SU-DHL-6 (cell line): Measurements from ENCODE around the gene S100A4.

Experiments used
- CTCF ChIP-seq: fragments of 200-600 bp; sonication (generic); IDR thresholded peaks from one replicate; pipeline ENCODE4 v1.5.1; 2017; ENCODE audit warnings: antibody characterized with exemption, mild to moderate bottlenecking, low read length, moderate library complexity; ENCODE audit not compliant: insufficient read depth, poor library complexity, severe bottlenecking
- EZH2phosphoT487 ChIP-seq: fragments of 200-600 bp; sonication (generic), shearing (Covaris generic); conservative IDR thresholded peaks from 2 replicates; pipeline ENCODE4 v1.6.1; 2018; ENCODE audit warnings: mild to moderate bottlenecking, antibody characterized with exemption, low read length, moderate library complexity, mixed read lengths

- TF ChIP-seq CTCF (no peak), EZH2phosphoT487 (no peak)
Observed at GRCh38 chr1:153534925-153535241, 10.7 kb downstream of the S100A4 start.
